Measurements from ENCODE around the gene CARMIL1. TPM values are rescaled to one million over a fixed set of nuclear protein-coding genes. Genes with fewer than 3 reads are reported as not detected.

CARMIL1 gene
- total and polyA plus RNA-seq, 11 donors: 2.4 to 9.1 (median 5.3) TPM

GRCh38 chr6:25302151-25302550, 23.0 kb downstream of the CARMIL1 start:
- no peaks in the 10 kb centered on the region for H3K36me3 ChIP-seq

DNA sequence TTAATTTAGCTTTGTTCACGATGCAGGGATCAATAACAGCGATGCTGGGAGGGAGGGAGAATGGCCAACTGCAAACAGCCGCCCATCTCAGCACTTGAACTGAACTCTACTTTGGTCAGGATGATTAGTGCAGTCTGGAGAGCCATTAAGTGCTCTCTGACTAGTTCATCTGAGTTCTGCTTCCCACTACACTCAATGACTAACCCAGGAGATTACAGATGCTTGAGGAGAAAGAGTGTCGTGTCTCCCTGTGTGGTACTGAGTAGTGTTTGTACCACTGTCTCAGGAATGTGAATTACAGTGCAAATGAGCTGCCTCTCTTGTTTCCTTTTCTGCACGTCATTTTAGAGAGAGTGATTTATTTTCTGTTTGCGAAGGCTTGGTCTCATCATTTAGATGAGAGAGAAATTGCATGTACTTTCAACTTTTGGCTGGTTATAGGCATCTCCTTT, 23.5 kb downstream of the CARMIL1 start:
- Histone ChIP-seq H3K9me3 (no peaks in the 10 kb centered on the region), H3K36me3 (no peaks in the 10 kb centered on the region), H3K4me3 (peak overlapping the region in 1 of 12 donors; percentile 17), H3K27ac (peak overlapping the region in 9 of 12 donors; percentile 17 to 67 (median 28)), H3K27me3 (no peaks in the 10 kb centered on the region), H3K4me1 (peaks cover 0 to 62% (median 16%) of the 10 kb centered on the region in 12 donors)
- intact Hi-C loops (cut with DNase I): no loop called here
- no peak for DNase-seq
- peak; percentile 56 to 90 (median 76) for ATAC-seq
- 47 to 57% (median 50%) methylated on average over 6 of the region's 6 CpGs for WGBS, 4 donors
- TF ChIP-seq POLR2A (IDR thresholded peaks at IDR 0.05): no peak
- TF ChIP-seq CTCF (IDR thresholded peaks at IDR 0.05): no peak

More at GRCh38 chr6:25302151-25302550, 23.0 kb downstream of the CARMIL1 start:
- intact Hi-C loops (cut with DNase I): no loop called here
- TF ChIP-seq CTCF (IDR thresholded peaks at IDR 0.05) (no peak), POLR2A (IDR thresholded peaks at IDR 0.05) (no peak)
- Histone ChIP-seq H3K27ac (peak overlapping the region in 9 of 12 donors; percentile 17 to 67 (median 28)), H3K4me3 (no peak overlapping the region), H3K9me3 (no peaks in the 10 kb centered on the region), H3K4me1 (peaks cover 0 to 61% (median 18%) of the 10 kb centered on the region in 12 donors), H3K27me3 (no peaks in the 10 kb centered on the region)
- DNase-seq: no peak
- ATAC-seq: no peak
- WGBS, 4 donors: 35 to 63% (median 51%) methylated on average over 1 of the region's 1 CpG

GRCh38 chr6:25303254-25303653, 24.1 kb downstream of the CARMIL1 start:
- Histone ChIP-seq H3K27me3 (no peaks in the 10 kb centered on the region), H3K27ac (peak overlapping the region in 4 of 12 donors; percentile 39 to 67 (median 53)), H3K4me3 (no peak overlapping the region), H3K4me1 (peaks cover 0 to 62% (median 15%) of the 10 kb centered on the region in 12 donors), H3K36me3 (no peaks in the 10 kb centered on the region), H3K9me3 (no peaks in the 10 kb centered on the region)
- WGBS, 4 donors: 86 to 98% (median 95%) methylated on average over 1 of the region's 1 CpG
- no peak for ATAC-seq
- no peak for DNase-seq
- TF ChIP-seq CTCF (IDR thresholded peaks at IDR 0.05) (no peak), POLR2A (IDR thresholded peaks at IDR 0.05) (no peak)
- intact Hi-C loops (cut with DNase I): no loop called here

DNA sequence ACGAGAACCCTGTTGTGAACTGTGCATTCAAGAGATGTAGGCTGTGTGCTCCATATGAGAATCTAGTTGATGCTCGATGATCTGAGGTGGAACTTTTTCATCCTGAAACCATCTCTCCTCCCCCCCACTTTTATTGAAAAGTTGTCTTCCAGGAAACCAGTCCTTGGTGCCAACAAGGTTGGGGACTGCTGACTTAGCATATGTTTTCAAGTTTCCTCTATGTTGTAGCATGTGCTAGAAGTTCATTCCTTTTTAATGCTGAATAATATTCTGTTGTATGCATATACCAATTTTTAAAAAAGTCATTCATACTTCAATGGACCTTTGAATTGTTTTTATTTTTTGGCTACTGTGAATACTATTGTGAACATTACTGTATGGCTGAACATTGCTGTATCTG, 27.2 kb downstream of the CARMIL1 start:
- no peak for DNase-seq
- no peaks in the 10 kb centered on the region for H3K36me3 ChIP-seq
- TF ChIP-seq POLR2A (IDR thresholded peaks at IDR 0.05) (no peak), CTCF (IDR thresholded peaks at IDR 0.05) (no peak)
- H3K27me3 ChIP-seq: no peaks in the 10 kb centered on the region
- no peaks in the 10 kb centered on the region for H3K9me3 ChIP-seq
- no peak overlapping the region for H3K27ac ChIP-seq
- intact Hi-C loops (cut with DNase I): no loop called here
- H3K4me3 ChIP-seq: no peak overlapping the region
- 89 to 98% (median 95%) methylated on average over 2 of the region's 2 CpGs for WGBS, 4 donors
- peaks cover 0 to 47% (median 14%) of the 10 kb centered on the region in 12 donors for H3K4me1 ChIP-seq
- no peak for ATAC-seq

Data from heart left ventricle (tissue), 16 donors.